Epidermal melanocyte (primary cell): Measurements from ENCODE around the gene HPSE2.
"Not testable (repeated sequence)": the region's sequence is repeated elsewhere in the genome, so short reads cannot be mapped to it uniquely, and the experiment has no call there.

ENCODE experiments used
- DNase-seq: peaks from one replicate; pipeline ENCODE4 v3.0.0; 2011; ENCODE audit warnings: low spot score; ENCODE audit not compliant: insufficient read length

Gene HPSE2

GRCh38 chr10:98511876-98512275 is 723.8 kb downstream of the HPSE2 start:
- DNase-seq: no peak

- peak; percentile 72 for DNase-seq
Observed at GRCh38 chr10:98510412-98510995, 725.1 kb downstream of the HPSE2 start.

GRCh38 chr10:98509745-98510144 is 725.9 kb downstream of the HPSE2 start:
- no peak for DNase-seq

- DNase-seq: not testable (repeated sequence)
Observed at GRCh38 chr10:98502535-98502934, 733.1 kb downstream of the HPSE2 start.

- DNase-seq: no peak
Observed at GRCh38 chr10:98492763-98493162, 742.9 kb downstream of the HPSE2 start.

- no peak for DNase-seq
Observed at GRCh38 chr10:98489561-98490481, 745.8 kb downstream of the HPSE2 start.

- DNase-seq: no peak
Observed at GRCh38 chr10:98488669-98489430, 746.8 kb downstream of the HPSE2 start.

GRCh38 chr10:98487649-98488048 is 748.0 kb downstream of the HPSE2 start:
- DNase-seq: no peak

GRCh38 chr10:98486421-98486820 is 749.2 kb downstream of the HPSE2 start:
- DNase-seq: no peak

GRCh38 chr10:98485959-98486358 is 749.7 kb downstream of the HPSE2 start:
- no peak for DNase-seq

GRCh38 chr10:98483658-98484057 is 752.0 kb downstream of the HPSE2 start:
- no peak for DNase-seq

- DNase-seq: no peak
Observed at GRCh38 chr10:98482096-98482495, 753.6 kb downstream of the HPSE2 start.

GRCh38 chr10:98481404-98481945 is 754.2 kb downstream of the HPSE2 start:
- DNase-seq: no peak

GRCh38 chr10:98478430-98479222 is 757.0 kb downstream of the HPSE2 start:
- DNase-seq: no peak

GRCh38 chr10:98477861-98478260 is 757.8 kb downstream of the HPSE2 start:
- no peak for DNase-seq

- no peak for DNase-seq
Observed at GRCh38 chr10:98474628-98475027, 761.0 kb downstream of the HPSE2 start.

GRCh38 chr10:98472196-98472595 is 763.5 kb downstream of the HPSE2 start:
- no peak for DNase-seq

- no peak for DNase-seq
Observed at GRCh38 chr10:98470850-98471249, 764.8 kb downstream of the HPSE2 start.

GRCh38 chr10:98469001-98469931 is 766.4 kb downstream of the HPSE2 start:
- no peak for DNase-seq
